Measurements from ENCODE around the gene LPIN1.

- TF ChIP-seq CTCF (IDR thresholded peaks at IDR 0.05) (no peak), EZH2 (IDR thresholded peaks at IDR 0.05; ENCODE audit: borderline replicate concordance, insufficient read depth, low read depth, low read length, poor library complexity, severe bottlenecking) (no peak)
Observed at GRCh38 chr2:11705063-11705462, 41.4 kb upstream of the LPIN1 start.

All from B cell (primary cell).